Skeletal muscle tissue (tissue), 4 donors: ENCODE measurements around the gene TGFBR2. TPM values are rescaled to one million over a fixed set of nuclear protein-coding genes. Genes with fewer than 3 reads are reported as not detected.
A peak's percentile ranks its signal among the peaks of the same experiment; 100 is the strongest.

ENCODE experiments used
- H3K27ac ChIP-seq: one replicate; pipeline ENCODE4 v1.7.0; 2013; ENCODE audit warnings: mild to moderate bottlenecking, low read depth, low read length, inconsistent platforms
- H3K27me3 ChIP-seq, 3 donors: one replicate each; pipeline ENCODE4 v1.7.0; 2013; ENCODE audit warnings: low read length in 3 of 3; ENCODE audit not compliant: control insufficient read depth in 3 of 3, insufficient read depth in 3 of 3
- H3K36me3 ChIP-seq, 3 donors: one replicate each; pipeline ENCODE4 v1.7.0; 2013; ENCODE audit warnings: low read length in 3 of 3; ENCODE audit not compliant: control insufficient read depth in 3 of 3, insufficient read depth in 3 of 3
- H3K4me1 ChIP-seq, 3 donors: one replicate each; pipeline ENCODE4 v1.7.0; 2013; ENCODE audit warnings: low read length in 3 of 3, mild to moderate bottlenecking in 3 of 3; ENCODE audit not compliant: control insufficient read depth in 3 of 3, insufficient read depth in 3 of 3
- H3K4me3 ChIP-seq, 3 donors: one replicate each; pipeline ENCODE4 v1.7.0; 2013; ENCODE audit warnings: low read length in 3 of 3
- H3K9ac ChIP-seq, 3 donors: one replicate each; pipeline ENCODE4 v1.7.0; 2013; ENCODE audit warnings: low read length in 3 of 3, mild to moderate bottlenecking in 3 of 3, moderate library complexity in 2 of 3, low read depth in 1 of 3
- H3K9me3 ChIP-seq, 3 donors: one replicate each; pipeline ENCODE4 v1.7.0; 2013; ENCODE audit warnings: low read length in 3 of 3; ENCODE audit not compliant: control insufficient read depth in 3 of 3
- total RNA-seq: library from RNA; depleted of rRNA; stranded (reverse); fragments of >200 nt; gene quantifications from one replicate; pipeline ENCODE4 v1.2.3, GENCODE V29; 2014
- donor health status: Osteomylitis.

The TGFBR2 gene
- total RNA-seq, 1 donor from 2014 or later, result 44.9 TPM

GRCh38 chr3:30693470-30694120 is 87.2 kb downstream of the TGFBR2 start:
- Histone ChIP-seq H3K9ac (no peak overlapping the region), H3K4me1 (peaks cover 50 to 64% (median 50%) of the 10 kb centered on the region in 3 donors), H3K4me3 (no peak overlapping the region), H3K36me3 (peaks cover 8 to 23% (median 12%) of the 10 kb centered on the region in 3 donors), H3K27me3 (no peaks in the 10 kb centered on the region), H3K27ac (no peak overlapping the region), H3K9me3 (no peaks in the 10 kb centered on the region)

GRCh38 chr3:30694148-30694547 is 87.7 kb downstream of the TGFBR2 start:
- H3K9ac ChIP-seq, result peak overlapping the region in 1 of 3 donors; percentile 9
- H3K4me1 ChIP-seq, result peaks cover 44 to 58% (median 45%) of the 10 kb centered on the region in 3 donors
- H3K4me3 ChIP-seq, result no peak overlapping the region
- no peak overlapping the region for H3K27ac ChIP-seq
- H3K9me3 ChIP-seq, result no peaks in the 10 kb centered on the region
- H3K27me3 ChIP-seq, result no peaks in the 10 kb centered on the region
- peaks cover 8 to 23% (median 12%) of the 10 kb centered on the region in 3 donors for H3K36me3 ChIP-seq

- Histone ChIP-seq H3K9me3 (no peaks in the 10 kb centered on the region), H3K27ac (no peak overlapping the region), H3K4me3 (no peak overlapping the region), H3K4me1 (peaks cover 40 to 53% (median 41%) of the 10 kb centered on the region in 3 donors), H3K9ac (no peak overlapping the region), H3K36me3 (peaks cover 8 to 23% (median 12%) of the 10 kb centered on the region in 3 donors), H3K27me3 (no peaks in the 10 kb centered on the region)
Measured at GRCh38 chr3:30694668-30695067, 88.3 kb downstream of the TGFBR2 start.

- H3K9me3 ChIP-seq, result no peaks in the 10 kb centered on the region
- H3K4me1 ChIP-seq, result peaks cover 37 to 48% (median 38%) of the 10 kb centered on the region in 3 donors
- H3K27ac ChIP-seq, result peak overlapping the region; percentile 57
- H3K36me3 ChIP-seq, result peaks cover 8 to 23% (median 12%) of the 10 kb centered on the region in 3 donors
- no peak overlapping the region for H3K4me3 ChIP-seq
- H3K9ac ChIP-seq, result no peak overlapping the region
- no peaks in the 10 kb centered on the region for H3K27me3 ChIP-seq
Measured at GRCh38 chr3:30695302-30696061, 89.1 kb downstream of the TGFBR2 start.

- peaks cover 31 to 42% (median 34%) of the 10 kb centered on the region in 3 donors for H3K4me1 ChIP-seq
- H3K36me3 ChIP-seq, result peaks cover 5 to 18% (median 6%) of the 10 kb centered on the region in 3 donors
Measured at GRCh38 chr3:30696403-30696819, 90.0 kb downstream of the TGFBR2 start.

GRCh38 chr3:30696896-30697295 is 90.5 kb downstream of the TGFBR2 start:
- Histone ChIP-seq H3K36me3 (peaks cover 3 to 14% (median 3%) of the 10 kb centered on the region in 3 donors), H3K4me3 (no peak overlapping the region), H3K9ac (peak overlapping the region in 1 of 3 donors; percentile 26), H3K27me3 (no peaks in the 10 kb centered on the region), H3K4me1 (peaks cover 29 to 41% (median 32%) of the 10 kb centered on the region in 3 donors), H3K9me3 (no peaks in the 10 kb centered on the region), H3K27ac (peak overlapping the region; percentile 57)

More at GRCh38 chr3:30696403-30696819, 90.0 kb downstream of the TGFBR2 start:
- H3K27me3 ChIP-seq, result no peaks in the 10 kb centered on the region
- no peak overlapping the region for H3K4me3 ChIP-seq
- H3K27ac ChIP-seq, result peak overlapping the region; percentile 57
- peak overlapping the region in 1 of 3 donors; percentile 37 for H3K9ac ChIP-seq
- H3K9me3 ChIP-seq, result no peaks in the 10 kb centered on the region

GRCh38 chr3:30698549-30698948 is 92.1 kb downstream of the TGFBR2 start:
- Histone ChIP-seq H3K27ac (no peak overlapping the region), H3K36me3 (peaks cover 0 to 6% (median 3%) of the 10 kb centered on the region in 3 donors), H3K4me1 (peaks cover 29 to 38% (median 32%) of the 10 kb centered on the region in 3 donors), H3K27me3 (no peaks in the 10 kb centered on the region), H3K4me3 (no peak overlapping the region), H3K9ac (no peak overlapping the region), H3K9me3 (no peaks in the 10 kb centered on the region)

GRCh38 chr3:30699927-30700326 is 93.5 kb downstream of the TGFBR2 start:
- H3K9ac ChIP-seq, result no peak overlapping the region
- H3K36me3 ChIP-seq, result peaks cover 0 to 6% (median 0%) of the 10 kb centered on the region in 3 donors
- H3K4me3 ChIP-seq, result no peak overlapping the region

GRCh38 chr3:30700702-30701321 is 94.4 kb downstream of the TGFBR2 start:
- H3K27ac ChIP-seq, result no peak overlapping the region
- no peak overlapping the region for H3K4me3 ChIP-seq
- H3K9me3 ChIP-seq, result no peaks in the 10 kb centered on the region
- no peak overlapping the region for H3K9ac ChIP-seq
- H3K4me1 ChIP-seq, result peaks cover 10 to 20% (median 17%) of the 10 kb centered on the region in 3 donors
- peaks cover 0 to 5% (median 0%) of the 10 kb centered on the region in 3 donors for H3K36me3 ChIP-seq
- H3K27me3 ChIP-seq, result no peaks in the 10 kb centered on the region

More at GRCh38 chr3:30699927-30700326, 93.5 kb downstream of the TGFBR2 start:
- no peak overlapping the region for H3K27ac ChIP-seq
- no peaks in the 10 kb centered on the region for H3K9me3 ChIP-seq
- peaks cover 19 to 25% (median 22%) of the 10 kb centered on the region in 3 donors for H3K4me1 ChIP-seq
- no peaks in the 10 kb centered on the region for H3K27me3 ChIP-seq
